ENCODE results near the gene GGTA1. TPM values are rescaled to one million over a fixed set of nuclear protein-coding genes. Genes with fewer than 3 reads are reported as not detected.

Gene GGTA1
- not detected in 2 replicates for total RNA-seq

GRCh38 chr9:121499427-121500164, at the start of gene GGTA1:
GGTA1 (minus strand) TSS chr9:121499844; CDS start chr9:121467922, 31,922 bp downstream.
- TF ChIP-seq CTCF (IDR thresholded peaks at IDR 0.05; ENCODE audit: insufficient read depth, low read depth, low read length), result no peak
- peak within 1 kb of the TSS; percentile 37 for H3K4me3 ChIP-seq (ENCODE audit: low read depth, low read length)
- peak; percentile 29 for DNase-seq (ENCODE audit: low read depth)

- no peak overlapping the region for H3K4me3 ChIP-seq (ENCODE audit: low read depth, low read length)
- DNase-seq (ENCODE audit: low read depth), result no peak
- no peak for TF ChIP-seq CTCF (IDR thresholded peaks at IDR 0.05; ENCODE audit: insufficient read depth, low read depth, low read length)
These were observed 49.0 kb upstream of the GGTA1 start for GRCh38 chr9:121548666-121549065.

- TF ChIP-seq CTCF (IDR thresholded peaks at IDR 0.05; ENCODE audit: insufficient read depth, low read depth, low read length), result peak; percentile 96
- H3K4me3 ChIP-seq (ENCODE audit: low read depth, low read length), result no peak overlapping the region
- DNase-seq (ENCODE audit: low read depth), result peak; percentile 94
These were observed 46.3 kb upstream of the GGTA1 start for GRCh38 chr9:121545875-121546423.

- H3K4me3 ChIP-seq (ENCODE audit: low read depth, low read length), result no peak overlapping the region
- TF ChIP-seq CTCF (IDR thresholded peaks at IDR 0.05; ENCODE audit: insufficient read depth, low read depth, low read length), result no peak
- DNase-seq (ENCODE audit: low read depth), result no peak
These were observed 45.7 kb upstream of the GGTA1 start for GRCh38 chr9:121545150-121545874.

- TF ChIP-seq CTCF (IDR thresholded peaks at IDR 0.05; ENCODE audit: insufficient read depth, low read depth, low read length), result no peak
- DNase-seq (ENCODE audit: low read depth), result no peak
- no peak overlapping the region for H3K4me3 ChIP-seq (ENCODE audit: low read depth, low read length)
These were observed 42.4 kb upstream of the GGTA1 start for GRCh38 chr9:121542025-121542424.

- no peak overlapping the region for H3K4me3 ChIP-seq (ENCODE audit: low read depth, low read length)
- no peak for DNase-seq (ENCODE audit: low read depth)
- TF ChIP-seq CTCF (IDR thresholded peaks at IDR 0.05; ENCODE audit: insufficient read depth, low read depth, low read length), result no peak
These were observed 41.6 kb upstream of the GGTA1 start for GRCh38 chr9:121541256-121541655.

Data from fibroblast of villous mesenchyme (primary cell).